ENCODE measurements around the gene FBXO40.
A peak's percentile ranks its signal among the peaks of the same experiment; 100 is the strongest.
"Not testable (repeated sequence)": the region's sequence is repeated elsewhere in the genome, so short reads cannot be mapped to it uniquely, and the experiment has no call there.

FBXO40 gene

GRCh38 chr3:121592856-121593702 is at the start of gene FBXO40:
TSS of gene FBXO40 (plus strand) at chr3:121593379. CDS start at chr3:121620576, 27,197 bp downstream.
- no peak for DNase-seq

GRCh38 chr3:121545049-121545573 is 48.1 kb upstream of the FBXO40 start:
- DNase-seq: peak; percentile 13

GRCh38 chr3:121545574-121546455 is 47.4 kb upstream of the FBXO40 start, which contains the start of gene POLQ:
TSS of gene POLQ (minus strand) at chr3:121545988. CDS start at chr3:121545877, 111 bp downstream.
- peak; percentile 86 for DNase-seq

- no peak for DNase-seq
Measured at GRCh38 chr3:121552379-121552778, 40.8 kb upstream of the FBXO40 start.

- DNase-seq: no peak
Measured at GRCh38 chr3:121552797-121553196, 40.4 kb upstream of the FBXO40 start.

- DNase-seq: no peak
Measured at GRCh38 chr3:121557426-121557934, 35.7 kb upstream of the FBXO40 start.

- DNase-seq: no peak
Measured at GRCh38 chr3:121562148-121562547, 31.0 kb upstream of the FBXO40 start.

- DNase-seq: no peak
Measured at GRCh38 chr3:121566773-121567172, 26.4 kb upstream of the FBXO40 start.

GRCh38 chr3:121567649-121568048 is 25.5 kb upstream of the FBXO40 start, which contains the start of gene ARGFX:
TSS of gene ARGFX (plus strand) at chr3:121567949. CDS start at chr3:121570714, 2,765 bp downstream.
- no peak for DNase-seq

- DNase-seq: no peak
Measured at GRCh38 chr3:121574449-121574848, 18.7 kb upstream of the FBXO40 start.

GRCh38 chr3:121581691-121582090 is 11.5 kb upstream of the FBXO40 start:
- DNase-seq: no peak

GRCh38 chr3:121584418-121584817 is 8.8 kb upstream of the FBXO40 start:
- no peak for DNase-seq

- not testable (repeated sequence) for DNase-seq
Measured at GRCh38 chr3:121593806-121594205, 627 bp downstream of the FBXO40 start.

- no peak for DNase-seq
Measured at GRCh38 chr3:121594850-121595249, 1.7 kb downstream of the FBXO40 start.

GRCh38 chr3:121595765-121596406 is 2.7 kb downstream of the FBXO40 start:
- no peak for DNase-seq

GRCh38 chr3:121598564-121598963 is 5.4 kb downstream of the FBXO40 start:
- no peak for DNase-seq

GRCh38 chr3:121599900-121600299 is 6.7 kb downstream of the FBXO40 start:
- not testable (repeated sequence) for DNase-seq

- no peak for DNase-seq
Measured at GRCh38 chr3:121601212-121601812, 8.1 kb downstream of the FBXO40 start.

GRCh38 chr3:121604759-121605158 is 11.6 kb downstream of the FBXO40 start:
- DNase-seq: no peak

- no peak for DNase-seq
Measured at GRCh38 chr3:121606106-121606505, 12.9 kb downstream of the FBXO40 start.

- DNase-seq: no peak
Measured at GRCh38 chr3:121619691-121620090, 26.5 kb downstream of the FBXO40 start.

GRCh38 chr3:121621491-121621890 is 28.3 kb downstream of the FBXO40 start:
- DNase-seq: no peak

Data from kidney glomerular epithelial cell (primary cell).